ENCODE results near the gene DPH1.

Gene DPH1

GRCh38 chr17:2076087-2076984 lies 46.4 kb downstream of the DPH1 start:
- DNase-seq (ENCODE audit: low read depth in 3 of 3, low spot score in 1 of 3): no peak

GRCh38 chr17:2077040-2077439 lies 47.1 kb downstream of the DPH1 start:
- no peak for DNase-seq (ENCODE audit: low read depth in 3 of 3, low spot score in 1 of 3)

DNA sequence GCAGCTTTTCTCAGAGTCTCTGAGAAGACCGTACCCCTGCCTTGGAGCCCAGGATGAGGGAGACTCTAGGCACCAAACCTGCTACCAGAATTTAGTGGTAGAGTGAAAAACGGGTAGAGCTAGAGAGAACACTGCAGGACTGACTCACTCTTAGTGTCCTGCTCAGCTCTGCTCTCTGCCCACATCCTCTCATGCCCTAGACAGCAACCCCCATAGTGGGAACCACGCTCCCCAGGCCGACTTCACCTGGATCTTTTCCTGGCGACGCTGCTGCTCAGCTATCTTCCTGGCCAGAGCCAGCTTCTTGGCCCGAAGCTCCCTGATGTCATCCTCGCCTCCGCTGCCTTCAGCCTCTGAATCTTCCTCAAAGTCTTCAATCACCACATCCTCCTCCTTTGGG lies 51.6 kb downstream of the DPH1 start:
- no peak for DNase-seq (ENCODE audit: low read depth in 3 of 3, low spot score in 1 of 3)

- DNase-seq (ENCODE audit: low read depth in 3 of 3, low spot score in 1 of 3): no peak
Measured at GRCh38 chr17:2082003-2082781, 52.2 kb downstream of the DPH1 start.

DNA sequence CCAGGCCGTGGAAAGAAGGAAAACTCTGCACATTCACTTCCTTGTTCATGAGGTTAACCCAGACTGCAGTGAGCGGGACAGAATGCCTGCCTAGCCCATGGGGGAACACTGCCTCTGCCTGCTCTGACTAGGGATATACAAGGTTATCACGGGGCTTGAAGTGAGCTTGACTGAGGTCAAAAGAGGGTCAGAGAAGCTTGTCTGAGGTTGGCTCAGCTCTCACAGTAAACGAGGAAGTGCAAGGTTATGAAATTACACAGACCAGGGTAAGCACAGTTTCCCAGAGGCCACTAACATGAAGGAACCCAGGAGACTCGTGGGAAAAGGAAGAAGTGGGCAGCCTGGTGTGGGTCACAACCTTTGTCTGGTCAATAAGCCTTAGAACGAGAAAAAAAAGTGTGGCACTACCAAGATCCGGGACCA lies 53.7 kb downstream of the DPH1 start:
- no peak for DNase-seq (ENCODE audit: low read depth in 3 of 3, low spot score in 1 of 3)

DNA sequence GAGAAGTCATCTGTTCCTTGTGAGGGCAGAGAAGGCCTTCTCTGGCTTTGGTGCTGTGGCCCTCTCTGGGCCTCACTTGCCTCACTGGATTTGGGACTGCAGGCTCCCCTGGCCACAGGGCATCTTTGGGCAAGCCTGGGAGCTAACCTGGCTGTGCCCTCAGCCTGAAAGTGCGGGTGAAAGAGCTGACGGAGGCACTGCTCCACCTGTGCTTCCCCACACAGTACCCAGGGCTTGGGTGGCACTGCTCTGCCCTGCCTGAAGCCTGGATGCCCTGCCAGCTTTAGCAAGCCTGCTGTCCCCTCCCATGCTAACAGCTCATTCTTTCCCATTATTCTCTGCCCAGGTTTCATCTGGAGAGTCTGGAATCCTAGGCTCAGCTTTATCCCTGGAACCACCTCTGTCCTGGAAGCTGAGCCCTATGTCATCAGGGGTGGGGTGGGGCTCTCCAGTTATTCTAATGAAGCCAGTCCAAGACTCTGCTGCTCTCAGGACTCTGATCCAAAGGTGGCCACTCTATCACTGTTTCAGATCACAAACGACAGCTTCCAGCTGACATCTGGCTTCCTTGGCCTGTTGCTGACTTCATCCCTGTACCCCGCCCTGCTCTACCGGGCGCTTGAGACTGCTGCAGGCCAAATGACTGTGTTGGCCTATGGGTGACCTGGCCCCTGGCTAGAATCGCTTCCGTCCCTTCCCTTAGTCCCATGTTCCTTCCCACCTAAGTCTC lies 54.2 kb downstream of the DPH1 start:
- DNase-seq (ENCODE audit: low read depth in 3 of 3, low spot score in 1 of 3): no peak

DNA sequence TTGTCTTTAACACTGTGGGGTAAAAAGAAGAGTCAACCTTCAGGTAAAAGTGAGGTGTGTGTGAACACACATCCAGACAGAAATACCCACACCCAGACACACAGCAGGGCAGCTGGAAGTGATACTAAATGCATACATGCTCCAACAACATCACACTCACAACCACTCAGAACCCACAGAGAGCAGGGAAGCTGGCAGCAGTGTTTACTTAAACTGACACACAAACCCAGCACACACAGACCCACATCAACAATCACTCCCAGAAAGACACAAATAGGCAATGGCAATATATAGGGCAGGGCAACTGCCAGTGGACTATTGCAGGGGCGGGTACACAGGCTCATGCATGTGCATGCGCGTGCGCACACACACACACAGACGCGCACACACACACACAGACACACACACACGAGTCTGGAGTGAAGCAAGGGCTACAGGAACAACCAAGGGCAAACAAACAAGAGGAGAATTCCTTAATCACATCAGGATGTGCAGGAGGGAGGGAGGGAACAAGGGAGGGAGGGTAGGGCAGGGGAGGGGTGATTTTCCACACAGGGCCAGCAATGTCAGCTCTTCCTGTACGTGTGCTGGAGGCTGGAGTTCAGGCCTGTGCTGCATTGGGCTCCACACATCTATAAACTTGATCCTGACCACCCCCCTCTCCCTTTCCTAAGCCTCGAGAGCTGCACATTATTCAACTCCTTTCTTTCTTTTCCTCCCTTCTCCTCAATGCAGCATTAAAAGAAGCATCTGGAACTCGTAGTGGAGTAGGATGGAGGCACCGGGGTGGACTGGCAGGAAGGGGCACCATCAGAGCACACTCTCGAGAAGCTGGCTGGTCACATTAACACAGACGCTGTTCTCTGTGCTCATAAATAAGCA lies 55.1 kb downstream of the DPH1 start:
- no peak for DNase-seq (ENCODE audit: low read depth in 3 of 3, low spot score in 1 of 3)

GRCh38 chr17:2085648-2085949 lies 55.6 kb downstream of the DPH1 start:
- DNase-seq (ENCODE audit: low read depth in 3 of 3, low spot score in 1 of 3): no peak

DNA sequence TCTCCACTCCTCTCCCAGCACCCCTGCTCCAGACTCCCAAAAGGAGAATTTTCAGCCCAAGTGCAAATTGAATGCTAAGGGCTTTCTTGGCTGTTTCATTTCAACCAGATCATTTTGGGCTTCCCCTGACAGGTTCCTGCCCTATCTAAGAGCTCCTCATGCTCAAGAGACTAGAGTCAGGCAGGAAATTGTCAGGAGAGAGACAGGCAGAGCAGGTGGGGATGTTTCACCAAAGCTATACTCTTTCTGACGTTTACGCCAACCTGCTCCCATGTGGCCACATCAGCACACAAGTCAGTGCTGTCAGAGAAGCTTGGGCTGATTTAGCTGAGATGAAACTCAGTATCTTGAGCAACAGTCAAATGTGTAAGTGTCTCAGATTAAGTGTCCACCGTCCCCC lies 56.4 kb downstream of the DPH1 start:
- DNase-seq (ENCODE audit: low read depth in 3 of 3, low spot score in 1 of 3): no peak

- DNase-seq (ENCODE audit: low read depth in 3 of 3, low spot score in 1 of 3): no peak
Measured at GRCh38 chr17:2087597-2088211, 57.8 kb downstream of the DPH1 start.

- DNase-seq (ENCODE audit: low read depth in 3 of 3, low spot score in 1 of 3): no peak
Measured at GRCh38 chr17:2089021-2089422, 59.1 kb downstream of the DPH1 start.

GRCh38 chr17:2090210-2090641 lies 60.3 kb downstream of the DPH1 start:
- no peak for DNase-seq (ENCODE audit: low read depth in 3 of 3, low spot score in 1 of 3)

GRCh38 chr17:2090804-2091534 lies 61.0 kb downstream of the DPH1 start:
- DNase-seq (ENCODE audit: low read depth in 3 of 3, low spot score in 1 of 3): no peak

GRCh38 chr17:2092253-2092652 lies 62.3 kb downstream of the DPH1 start:
- DNase-seq (ENCODE audit: low read depth in 3 of 3, low spot score in 1 of 3): no peak

GRCh38 chr17:2093349-2093748 lies 63.4 kb downstream of the DPH1 start:
- no peak for DNase-seq (ENCODE audit: low read depth in 3 of 3, low spot score in 1 of 3)

Data from stimulated activated CD4-positive, alpha-beta T cell treated with anti-CD3 and anti-CD28 coated beads, TNF-alpha, amount 100 ng/mL, for 1 hour (primary cell).